Thymus (tissue), 11 donors: ENCODE data around the gene ROMO1. TPM values are rescaled to one million over a fixed set of nuclear protein-coding genes. Genes with fewer than 3 reads are reported as not detected.
"Not testable (repeated sequence)": the region's sequence is repeated elsewhere in the genome, so short reads cannot be mapped to it uniquely, and the experiment has no call there.

ENCODE experiments used
- DNase-seq, 9 donors: peaks; one replicate each; pipeline ENCODE4 v3.0.0-alpha.2; 2013; ENCODE audit warnings: low spot score in 9 of 9, low read depth in 6 of 9, missing footprints in 1 of 9
- H3K27ac ChIP-seq, 2 donors: one replicate each; pipeline ENCODE4 v1.5.1; 2013; ENCODE audit warnings: control low read depth in 1 of 2, low read depth in 1 of 2, low read length in 1 of 2, mild to moderate bottlenecking in 1 of 2, moderate library complexity in 1 of 2
- H3K27me3 ChIP-seq, 2 donors: one replicate each; pipeline ENCODE4 v1.5.1; 2013; ENCODE audit warnings: low read length in 1 of 2; ENCODE audit not compliant: control insufficient read depth in 2 of 2, insufficient read depth in 1 of 2
- H3K36me3 ChIP-seq, 2 donors: one replicate each; pipeline ENCODE4 v1.5.1; 2013; ENCODE audit warnings: low read length in 1 of 2, mild to moderate bottlenecking in 1 of 2, moderate library complexity in 1 of 2; ENCODE audit not compliant: control insufficient read depth in 2 of 2, insufficient read depth in 2 of 2
- H3K4me1 ChIP-seq, 2 donors: one replicate each; pipeline ENCODE4 v1.5.1; 2013; ENCODE audit warnings: low read length in 2 of 2; ENCODE audit not compliant: control insufficient read depth in 2 of 2, insufficient read depth in 2 of 2
- H3K4me3 ChIP-seq, 2 donors: one replicate each; pipeline ENCODE4 v1.5.1; 2013; ENCODE audit warnings: low read length in 2 of 2, control low read depth in 1 of 2, mild to moderate bottlenecking in 1 of 2
- H3K9me3 ChIP-seq, 2 donors: one replicate each; pipeline ENCODE4 v1.5.1; 2013; ENCODE audit warnings: low read length in 1 of 2, mild to moderate bottlenecking in 1 of 2; ENCODE audit not compliant: control insufficient read depth in 2 of 2, insufficient read depth in 1 of 2
- WGBS: extraction: QIAGEN DNeasy Blood & Tissue Kit; methylation state at CpG from one replicate; pipeline ENCODE4 v1.1.7; 2013; 5-methylcytosine and 5-hydroxymethylcytosine counted together
- polyA plus RNA-seq: library from polyadenylated mRNA; stranded (reverse); fragments of 200-250 nt; gene quantifications from one replicate; pipeline ENCODE4 v1.2.3, GENCODE V29; 2013
- total RNA-seq: library from RNA; stranded (reverse); fragments of 120-200 nt; gene quantifications from one replicate; pipeline ENCODE4 v1.2.4, GENCODE V29; 2013
- donor health status: healthy.

Gene ROMO1
- total and polyA plus RNA-seq, 2 donors = 213 to 296 TPM

- WGBS = 95% methylated on average over 6 of the region's 6 CpGs
- Histone ChIP-seq H3K9me3 (no peaks in the 10 kb centered on the region), H3K36me3 (peaks cover 46 to 95% of the 10 kb centered on the region in 2 donors), H3K4me3 (no peak overlapping the region), H3K4me1 (no peaks in the 10 kb centered on the region), H3K27ac (no peak overlapping the region), H3K27me3 (no peaks in the 10 kb centered on the region)
- no peak for DNase-seq
Measured at GRCh38 chr20:35711588-35712209, 12.5 kb downstream of the ROMO1 start.

GRCh38 chr20:35713120-35713519, 13.9 kb downstream of the ROMO1 start:
- not testable (repeated sequence) for H3K4me1 ChIP-seq
- 94% methylated on average over 9 of the region's 9 CpGs for WGBS

GRCh38 chr20:35714127-35714526, 14.9 kb downstream of the ROMO1 start:
- H3K27me3 ChIP-seq = no peaks in the 10 kb centered on the region
- no peak for DNase-seq
- H3K4me3 ChIP-seq = no peak overlapping the region
- H3K9me3 ChIP-seq = no peaks in the 10 kb centered on the region
- H3K4me1 ChIP-seq = no peaks in the 10 kb centered on the region
- H3K27ac ChIP-seq = no peak overlapping the region
- WGBS = 96% methylated on average over 4 of the region's 4 CpGs
- H3K36me3 ChIP-seq = peaks cover 58 to 99% of the 10 kb centered on the region in 2 donors

More at GRCh38 chr20:35713120-35713519, 13.9 kb downstream of the ROMO1 start:
- not testable (repeated sequence) for H3K27ac ChIP-seq, H3K27me3 ChIP-seq, DNase-seq, H3K4me3 ChIP-seq, H3K9me3 ChIP-seq
- H3K36me3 ChIP-seq = peaks cover 49 to 98% of the 10 kb centered on the region in 2 donors

GRCh38 chr20:35715652-35716051, 16.4 kb downstream of the ROMO1 start:
- Histone ChIP-seq H3K4me3 (no peak overlapping the region), H3K27ac (no peak overlapping the region), H3K4me1 (no peaks in the 10 kb centered on the region), H3K27me3 (no peaks in the 10 kb centered on the region), H3K9me3 (no peaks in the 10 kb centered on the region), H3K36me3 (peaks cover 71 to 99% of the 10 kb centered on the region in 2 donors)
- WGBS = 97% methylated on average over 2 of the region's 2 CpGs
- DNase-seq = no peak

- WGBS = 96% methylated on average over 4 of the region's 4 CpGs
- DNase-seq = no peak
- H3K36me3 ChIP-seq = peaks cover 78 to 99% of the 10 kb centered on the region in 2 donors
- no peak overlapping the region for H3K4me3 ChIP-seq
- H3K4me1 ChIP-seq = no peaks in the 10 kb centered on the region
- H3K27ac ChIP-seq = no peak overlapping the region
- H3K27me3 ChIP-seq = no peaks in the 10 kb centered on the region
- no peaks in the 10 kb centered on the region for H3K9me3 ChIP-seq
Measured at GRCh38 chr20:35716330-35716729, 17.1 kb downstream of the ROMO1 start.

GRCh38 chr20:35718321-35718720, 19.1 kb downstream of the ROMO1 start:
- peaks cover 81 to 98% of the 10 kb centered on the region in 2 donors for H3K36me3 ChIP-seq
- not testable (repeated sequence) for H3K4me3 ChIP-seq, H3K27ac ChIP-seq, H3K9me3 ChIP-seq, H3K4me1 ChIP-seq, DNase-seq, H3K27me3 ChIP-seq
- WGBS = 96% methylated on average over 8 of the region's 8 CpGs

- 98% methylated on average over 12 of the region's 12 CpGs for WGBS
- Histone ChIP-seq H3K27me3 (no peaks in the 10 kb centered on the region), H3K36me3 (peaks cover 84 to 98% of the 10 kb centered on the region in 2 donors), H3K9me3 (no peaks in the 10 kb centered on the region), H3K4me1 (no peaks in the 10 kb centered on the region), H3K27ac (no peak overlapping the region), H3K4me3 (no peak overlapping the region)
- DNase-seq = no peak
Measured at GRCh38 chr20:35718972-35719635, 19.9 kb downstream of the ROMO1 start.

GRCh38 chr20:35719717-35720116, 20.5 kb downstream of the ROMO1 start:
- no peak for DNase-seq
- no peaks in the 10 kb centered on the region for H3K4me1 ChIP-seq
- H3K9me3 ChIP-seq = no peaks in the 10 kb centered on the region
- H3K27me3 ChIP-seq = no peaks in the 10 kb centered on the region
- H3K27ac ChIP-seq = no peak overlapping the region
- 82% methylated on average over 8 of the region's 8 CpGs for WGBS
- no peak overlapping the region for H3K4me3 ChIP-seq
- peaks cover 82 to 99% of the 10 kb centered on the region in 2 donors for H3K36me3 ChIP-seq

- Histone ChIP-seq H3K9me3 (no peaks in the 10 kb centered on the region), H3K36me3 (peaks cover 81 to 99% of the 10 kb centered on the region in 2 donors), H3K4me1 (no peaks in the 10 kb centered on the region), H3K27ac (no peak overlapping the region), H3K4me3 (no peak overlapping the region), H3K27me3 (no peaks in the 10 kb centered on the region)
- no peak for DNase-seq
- WGBS = 98% methylated on average over 13 of the region's 13 CpGs
Measured at GRCh38 chr20:35720165-35721123, 21.2 kb downstream of the ROMO1 start.
